ENCODE results near the gene CDC73.
"Not testable (repeated sequence)": the region's sequence is repeated elsewhere in the genome, so short reads cannot be mapped to it uniquely, and the experiment has no call there.

Gene CDC73

GRCh38 chr1:193183019-193183627 lies 61.3 kb downstream of the CDC73 start:
- DNase-seq, result no peak

GRCh38 chr1:193184776-193185175 lies 62.9 kb downstream of the CDC73 start:
- DNase-seq, result no peak

- no peak for DNase-seq
These were observed 63.4 kb downstream of the CDC73 start for GRCh38 chr1:193185211-193185610.

- DNase-seq, result no peak
These were observed 64.3 kb downstream of the CDC73 start, which contains the start of gene B3GALT2 for GRCh38 chr1:193185901-193186731. B3GALT2 (minus strand) TSS chr1:193186613; CDS start chr1:193181562, 5,051 bp downstream.

- DNase-seq, result no peak
These were observed 65.3 kb downstream of the CDC73 start for GRCh38 chr1:193187114-193187513.

GRCh38 chr1:193188915-193189314 lies 67.1 kb downstream of the CDC73 start:
- DNase-seq, result not testable (repeated sequence)

GRCh38 chr1:193189442-193190095 lies 67.7 kb downstream of the CDC73 start:
- DNase-seq, result no peak

- DNase-seq, result no peak
These were observed 68.4 kb downstream of the CDC73 start for GRCh38 chr1:193190096-193190744.

- no peak for DNase-seq
These were observed 70.8 kb downstream of the CDC73 start for GRCh38 chr1:193192586-193192985.

- DNase-seq, result no peak
These were observed 78.1 kb downstream of the CDC73 start for GRCh38 chr1:193199940-193200339.

- no peak for DNase-seq
These were observed 79.2 kb downstream of the CDC73 start for GRCh38 chr1:193201021-193201420.

GRCh38 chr1:193210996-193211395 lies 89.2 kb downstream of the CDC73 start:
- no peak for DNase-seq

GRCh38 chr1:193211539-193211938 lies 89.7 kb downstream of the CDC73 start:
- no peak for DNase-seq

GRCh38 chr1:193212637-193213036 lies 90.8 kb downstream of the CDC73 start:
- no peak for DNase-seq

- DNase-seq, result no peak
These were observed 92.2 kb downstream of the CDC73 start for GRCh38 chr1:193213998-193214397.

- DNase-seq, result no peak
These were observed 95.1 kb downstream of the CDC73 start for GRCh38 chr1:193216920-193217319.

- no peak for DNase-seq
These were observed 97.6 kb downstream of the CDC73 start for GRCh38 chr1:193219391-193219790.

- no peak for DNase-seq
These were observed 99.8 kb downstream of the CDC73 start for GRCh38 chr1:193221651-193222050.

GRCh38 chr1:193222056-193222615 lies 100.3 kb downstream of the CDC73 start:
- no peak for DNase-seq

- DNase-seq, result no peak
These were observed 107.3 kb downstream of the CDC73 start for GRCh38 chr1:193229136-193229535.

GRCh38 chr1:193231146-193231545 lies 109.3 kb downstream of the CDC73 start:
- DNase-seq, result not testable (repeated sequence)

GRCh38 chr1:193234530-193234929 lies 112.7 kb downstream of the CDC73 start:
- DNase-seq, result no peak

Measured in activated CD4-positive, alpha-beta T cell treated with anti-CD3 and anti-CD28 coated beads for 48 hours (primary cell).